ENCODE results near the gene VSIR.

The VSIR gene

GRCh38 chr10:71711052-71711623, 62.2 kb downstream of the VSIR start:
- no peak for DNase-seq

- DNase-seq = no peak
Measured at GRCh38 chr10:71710519-71710918, 62.8 kb downstream of the VSIR start.

DNA sequence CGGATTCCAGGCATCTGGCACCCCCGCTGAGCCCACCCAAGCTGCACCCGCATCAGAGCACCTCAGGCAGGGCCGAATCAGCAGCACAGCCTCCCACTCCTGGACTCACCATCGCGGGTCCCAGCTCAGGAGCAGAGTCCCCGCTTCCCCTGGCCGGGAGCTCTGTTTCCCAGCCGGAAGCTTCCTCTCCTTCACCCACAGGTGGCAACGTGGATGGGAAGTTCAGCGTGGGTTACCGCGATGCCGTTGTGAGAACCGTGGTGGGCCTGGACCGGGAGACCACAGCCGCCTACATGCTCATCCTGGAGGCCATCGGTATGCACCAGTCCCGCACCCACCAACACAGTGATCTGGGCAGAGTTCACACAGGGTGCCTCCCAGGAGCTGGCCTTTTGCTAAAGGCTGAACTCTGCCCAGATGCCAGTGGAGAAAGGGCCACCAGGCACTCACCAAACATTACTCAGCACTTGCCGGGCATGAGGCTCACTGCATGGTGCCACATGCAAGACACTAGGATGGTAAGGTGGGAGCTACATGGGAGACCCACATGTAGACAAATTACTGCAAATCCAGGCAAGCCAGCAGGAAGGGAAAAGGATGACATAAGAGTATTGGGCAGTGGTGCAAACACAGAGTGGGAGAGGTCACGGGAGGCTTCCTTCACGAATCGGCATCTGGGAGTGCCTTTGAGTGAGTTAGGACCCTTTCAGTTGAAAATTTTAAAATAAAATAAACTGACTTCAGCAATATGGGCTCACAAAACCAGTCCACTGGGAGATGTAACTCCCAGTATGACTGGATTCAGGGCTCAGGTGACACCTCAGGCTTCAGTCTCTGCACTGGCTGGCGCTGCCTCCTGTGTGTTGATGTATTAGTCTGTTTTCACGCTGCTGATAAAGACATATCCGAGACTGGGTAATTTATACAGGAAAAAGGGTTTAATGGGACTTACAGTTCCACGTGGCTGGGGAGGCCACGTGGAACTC, 64.1 kb downstream of the VSIR start:
- no peak for DNase-seq

- DNase-seq = peak; percentile 63
Measured at GRCh38 chr10:71708301-71708703, 65.0 kb downstream of the VSIR start.

DNA sequence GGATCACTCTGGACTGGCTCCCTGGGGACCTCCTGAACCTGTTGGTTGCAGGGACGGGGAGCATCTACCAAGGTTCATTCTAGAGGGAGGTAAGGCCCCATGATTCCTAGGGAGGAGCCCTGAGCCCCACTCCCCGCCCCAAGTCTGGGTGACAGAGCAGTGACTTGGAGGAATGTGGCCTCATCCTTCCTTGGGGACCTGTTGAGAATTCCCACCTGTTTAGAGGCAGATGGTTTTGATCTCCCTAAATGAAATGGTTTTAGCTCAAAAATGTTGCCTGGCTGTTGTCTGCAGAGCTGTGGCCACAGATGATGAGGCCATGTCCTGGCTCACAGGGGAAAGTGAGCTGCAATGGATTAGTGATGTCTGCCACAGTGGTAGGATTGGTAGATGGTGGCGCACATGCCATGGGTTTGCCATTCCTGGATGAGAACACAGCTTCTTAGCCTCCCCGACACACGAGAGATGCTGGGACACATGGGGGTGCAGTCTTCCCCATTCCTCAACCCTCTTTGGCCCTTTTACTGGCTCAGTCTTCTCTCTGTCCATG, 66.0 kb downstream of the VSIR start:
- no peak for DNase-seq

DNA sequence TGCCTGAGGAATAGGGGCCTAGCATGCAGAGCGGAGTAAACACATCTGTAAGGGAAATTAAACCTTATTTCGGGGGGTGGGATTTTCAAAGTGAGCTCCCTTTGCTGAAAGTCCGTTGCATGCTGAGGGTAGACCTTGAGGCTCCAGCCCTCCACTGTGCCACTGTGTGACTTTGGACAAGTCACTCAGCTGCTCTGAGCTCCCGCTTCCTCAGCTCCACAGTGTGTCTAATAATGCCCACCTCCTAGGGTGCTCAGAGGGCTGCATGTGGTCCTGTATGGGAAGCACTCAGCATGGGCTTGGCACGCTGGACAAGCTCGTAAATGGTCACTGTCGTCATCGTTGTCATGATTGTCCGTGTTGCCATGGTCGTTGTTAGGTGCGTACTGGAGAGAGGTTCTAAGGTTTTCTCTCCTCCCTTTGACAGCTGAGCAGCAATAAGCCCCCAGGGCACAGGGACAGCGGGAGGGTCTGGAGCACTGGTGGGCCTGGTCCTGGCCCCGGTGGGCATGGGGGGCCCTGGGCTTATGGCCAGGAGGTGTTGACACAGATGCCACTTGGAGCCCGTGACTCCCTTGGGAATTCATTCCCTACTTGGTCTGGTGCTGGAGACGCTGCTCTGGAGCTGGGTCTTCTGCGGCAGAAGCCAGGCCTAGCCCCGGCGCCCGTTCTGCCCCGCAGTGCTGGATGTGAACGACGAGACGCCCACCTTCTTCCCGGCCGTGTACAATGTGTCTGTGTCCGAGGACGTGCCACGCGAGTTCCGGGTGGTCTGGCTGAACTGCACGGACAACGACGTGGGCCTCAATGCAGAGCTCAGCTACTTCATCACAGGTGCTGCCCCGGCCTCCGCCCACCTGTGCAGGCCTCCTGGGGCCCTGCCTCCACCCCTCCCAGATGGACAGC, 66.9 kb downstream of the VSIR start:
- no peak for DNase-seq

DNA sequence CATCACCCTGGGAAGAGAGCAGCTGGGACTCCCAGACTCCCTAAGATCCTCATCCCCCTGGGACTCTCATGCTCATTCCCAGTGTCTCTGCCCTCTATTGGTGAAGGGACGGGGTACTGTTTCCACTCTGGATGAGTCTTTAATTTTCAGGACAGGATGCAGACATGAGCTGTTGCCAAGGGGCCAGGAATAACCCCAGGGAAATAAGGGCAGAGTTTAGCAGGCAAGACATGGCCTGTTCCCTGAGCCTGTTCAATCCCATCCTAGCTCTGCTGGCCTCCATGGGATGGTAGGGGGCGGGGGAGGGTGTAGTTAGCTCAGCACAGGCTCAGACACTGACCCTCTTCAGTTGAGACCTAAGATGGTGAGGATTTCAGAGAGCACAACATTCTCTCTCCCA, 67.7 kb downstream of the VSIR start:
- no peak for DNase-seq

DNA sequence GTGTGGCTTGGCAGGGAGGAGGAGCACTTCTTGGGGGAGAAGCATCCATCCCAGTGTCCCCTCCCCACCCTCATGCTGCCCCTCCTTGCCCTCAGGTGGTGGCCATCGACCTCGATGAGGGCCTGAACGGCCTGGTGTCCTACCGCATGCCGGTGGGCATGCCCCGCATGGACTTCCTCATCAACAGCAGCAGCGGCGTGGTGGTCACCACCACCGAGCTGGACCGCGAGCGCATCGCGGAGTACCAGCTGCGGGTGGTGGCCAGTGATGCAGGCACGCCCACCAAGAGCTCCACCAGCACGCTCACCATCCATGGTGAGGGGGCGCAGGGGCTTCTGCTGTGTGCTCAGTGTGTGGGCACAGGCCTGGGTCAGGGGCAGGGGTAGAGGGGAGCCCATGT, 68.5 kb downstream of the VSIR start:
- DNase-seq = no peak

GRCh38 chr10:71703577-71703976, 69.7 kb downstream of the VSIR start:
- no peak for DNase-seq

DNA sequence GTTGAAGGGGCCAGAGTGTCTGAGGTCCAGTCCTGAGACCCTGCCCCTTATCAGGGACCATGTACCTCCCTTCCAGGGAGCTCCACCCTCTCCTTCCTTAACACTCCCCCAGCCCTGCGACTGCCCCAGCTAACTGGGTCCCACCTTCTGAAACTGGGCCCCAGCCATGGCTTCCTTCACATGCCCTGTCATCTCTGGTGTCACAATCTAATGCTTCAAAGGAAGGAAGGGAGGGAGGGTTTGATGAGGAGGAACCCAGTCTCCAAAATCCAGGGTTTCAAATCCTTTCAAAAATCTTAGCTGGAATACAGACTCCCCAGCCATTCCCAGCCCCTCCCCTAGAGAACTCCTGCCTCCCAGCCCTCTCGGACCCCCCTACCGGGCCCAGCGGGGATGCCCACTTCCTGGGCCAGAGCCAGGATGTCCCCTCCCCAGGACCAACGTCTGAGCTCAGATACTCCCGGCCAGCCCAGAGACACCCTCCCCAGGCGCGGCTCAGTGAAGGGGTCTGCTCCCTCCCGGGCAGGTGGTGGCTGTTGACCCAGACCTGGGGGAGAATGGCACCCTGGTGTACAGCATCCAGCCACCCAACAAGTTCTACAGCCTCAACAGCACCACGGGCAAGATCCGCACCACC, 71.7 kb downstream of the VSIR start:
- DNase-seq = no peak

GRCh38 chr10:71700731-71701368, 72.5 kb downstream of the VSIR start:
- DNase-seq = no peak

GRCh38 chr10:71698737-71699136, 74.6 kb downstream of the VSIR start:
- DNase-seq = no peak

DNA sequence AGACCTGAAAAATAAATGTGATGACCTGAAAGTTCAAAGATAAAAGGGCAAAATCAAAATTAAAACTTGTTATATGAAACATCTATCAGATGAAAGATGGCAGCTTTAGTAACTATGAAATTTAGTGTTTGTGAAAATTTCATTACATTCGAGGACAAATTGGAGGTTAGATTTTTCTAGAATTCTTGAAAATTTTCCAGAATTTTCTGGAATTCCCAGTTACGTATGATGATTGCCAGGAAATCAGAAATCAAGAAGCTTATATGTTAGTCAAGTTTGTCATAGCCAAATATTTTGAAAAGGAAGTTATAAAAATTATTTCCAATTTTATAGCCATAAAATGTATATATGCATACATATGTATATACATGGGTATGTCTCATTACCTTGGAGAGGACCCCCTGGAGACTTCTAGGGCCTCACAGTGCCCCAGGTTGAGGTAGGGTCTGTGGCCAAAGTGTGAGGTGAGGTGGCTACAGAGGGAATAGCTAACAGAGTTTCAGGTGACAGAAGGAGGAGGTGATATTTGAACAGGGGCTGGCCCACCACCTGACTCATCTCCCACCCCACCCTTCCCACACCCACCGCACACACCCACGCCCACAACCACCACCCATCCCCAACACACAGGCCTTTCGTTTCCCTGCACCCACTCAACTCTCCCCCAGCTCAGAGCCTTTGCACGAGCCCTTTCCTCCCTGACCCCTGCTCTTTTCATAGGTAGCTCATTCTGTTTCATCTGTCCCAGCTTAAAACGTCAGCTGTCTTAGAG, 75.2 kb downstream of the VSIR start:
- DNase-seq = no peak
